Posterior cingulate gyrus (tissue), 11 donors: Measurements from ENCODE around the gene SDK1.

ENCODE experiments used
- DNase-seq, 10 donors: peaks; one replicate each; pipeline versions ENCODE4 v3.0.0 to v3.0.0-alpha.2; 2020 to 2021; ENCODE audit warnings: mixed read lengths in 3 of 10
- intact Hi-C: fragments of 100-400 bp; cut with DNase I; formaldehyde crosslinking; loops from one replicate; pipeline ENCODE4 v1.15.1; 2023

The SDK1 gene

GRCh38 chr7:4015996-4016395 lies 714.9 kb downstream of the SDK1 start:
- DNase-seq = no peak
- intact Hi-C loops = no loop called here

DNA sequence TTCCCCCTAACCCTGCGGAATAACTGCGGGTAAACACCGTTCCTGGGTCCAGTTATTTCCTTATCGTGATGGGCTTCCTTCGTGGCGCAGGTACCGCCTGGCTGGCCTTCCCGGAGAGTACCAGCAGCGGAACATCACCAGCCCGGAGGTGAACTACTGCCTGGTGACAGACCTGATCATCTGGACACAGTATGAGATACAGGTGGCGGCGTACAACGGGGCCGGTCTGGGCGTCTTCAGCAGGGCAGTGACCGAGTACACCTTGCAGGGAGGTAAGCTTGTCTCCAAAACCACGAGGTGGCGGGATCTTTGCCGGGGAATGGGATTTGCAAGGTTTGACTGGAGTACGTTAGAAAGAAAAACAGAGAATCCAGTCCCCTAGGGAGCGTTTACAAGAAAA lies 716.0 kb downstream of the SDK1 start:
- intact Hi-C loops = no loop called here

DNA sequence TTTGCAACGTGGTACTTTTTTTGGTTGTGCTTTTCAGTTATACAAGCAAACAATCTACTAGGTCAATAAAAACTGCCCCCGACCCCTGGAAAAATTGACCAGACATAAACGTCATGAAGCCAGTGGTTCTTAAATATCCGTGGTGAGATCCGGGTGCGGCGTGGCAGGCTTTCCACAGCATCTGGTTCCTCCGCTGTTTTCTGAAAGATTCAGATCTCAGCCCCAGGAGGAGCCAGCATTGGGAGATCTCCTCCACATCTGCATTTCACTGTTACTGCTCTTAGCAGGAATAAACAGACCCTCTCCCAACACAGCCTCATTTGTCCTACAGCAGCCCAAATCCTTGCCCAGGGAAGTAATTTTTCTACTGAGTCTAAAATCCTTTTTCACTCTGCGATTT lies 716.7 kb downstream of the SDK1 start:
- intact Hi-C loops = no loop called here
- no peak for DNase-seq

More for the DNA sequence above, 716.0 kb downstream of the SDK1 start:
- DNase-seq = no peak

DNA sequence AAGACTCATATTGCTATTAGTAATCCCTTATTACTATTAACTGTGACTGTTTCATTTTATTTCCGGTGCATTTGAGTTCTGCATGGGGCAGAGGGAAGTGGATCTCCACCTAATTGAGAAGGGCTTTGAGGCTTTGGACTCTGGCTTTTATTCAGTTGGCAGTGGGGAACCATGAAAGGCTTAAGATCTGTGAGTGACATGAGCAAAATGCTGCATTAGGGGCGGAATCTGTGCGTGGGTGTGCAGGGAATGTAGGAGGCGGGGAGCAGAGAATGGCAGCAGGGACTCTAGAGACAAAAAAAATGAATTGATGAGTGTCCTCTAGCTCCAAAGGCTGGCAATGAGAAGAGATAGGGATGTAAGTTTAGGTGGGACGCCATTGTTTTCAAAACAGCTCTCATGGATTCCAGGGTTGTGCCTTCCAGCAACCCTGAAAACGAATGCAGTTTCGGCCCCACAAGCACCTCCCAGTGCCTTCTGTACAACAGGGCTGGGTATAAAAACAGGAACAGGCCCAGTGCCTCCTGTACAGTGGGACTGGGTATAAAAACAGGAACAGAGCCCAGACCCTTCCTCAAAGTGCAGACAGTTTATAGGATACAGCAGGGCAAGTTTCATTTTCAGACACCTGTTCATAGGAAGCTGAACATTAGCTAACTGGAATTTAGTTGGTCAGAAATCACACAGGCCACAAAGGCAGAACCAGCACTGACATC lies 717.7 kb downstream of the SDK1 start:
- intact Hi-C loops = no loop called here
- no peak for DNase-seq

- intact Hi-C loops = no loop called here
- peak in 1 of 10 donors; percentile 64 for DNase-seq
Observed at GRCh38 chr7:4020086-4020485, 719.0 kb downstream of the SDK1 start.

DNA sequence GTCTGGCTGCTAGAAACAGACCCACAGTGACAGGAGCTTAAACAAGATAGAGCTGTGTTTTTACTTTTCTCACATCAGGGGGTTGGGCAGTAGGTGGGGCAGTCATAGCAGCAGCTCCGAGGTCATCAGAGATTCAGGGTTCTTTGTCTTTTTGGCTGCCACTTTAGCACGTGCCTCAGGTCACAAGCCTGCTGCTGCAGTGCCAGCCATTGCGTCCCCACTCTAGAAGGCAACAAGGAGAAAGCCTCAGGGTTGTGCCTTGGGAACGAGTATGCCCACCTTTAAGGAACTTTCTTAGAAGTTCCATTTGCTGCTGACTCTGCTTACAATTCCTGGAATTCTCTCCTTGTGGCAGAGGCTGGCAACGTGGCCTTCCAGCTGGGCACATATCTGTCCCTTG lies 720.4 kb downstream of the SDK1 start:
- intact Hi-C loops = no loop called here
- DNase-seq = no peak

GRCh38 chr7:4022265-4022664 lies 721.2 kb downstream of the SDK1 start:
- intact Hi-C loops = no loop called here
- no peak for DNase-seq

- intact Hi-C loops = no loop called here
- no peak for DNase-seq
Observed at GRCh38 chr7:4023502-4023901, 722.5 kb downstream of the SDK1 start.

DNA sequence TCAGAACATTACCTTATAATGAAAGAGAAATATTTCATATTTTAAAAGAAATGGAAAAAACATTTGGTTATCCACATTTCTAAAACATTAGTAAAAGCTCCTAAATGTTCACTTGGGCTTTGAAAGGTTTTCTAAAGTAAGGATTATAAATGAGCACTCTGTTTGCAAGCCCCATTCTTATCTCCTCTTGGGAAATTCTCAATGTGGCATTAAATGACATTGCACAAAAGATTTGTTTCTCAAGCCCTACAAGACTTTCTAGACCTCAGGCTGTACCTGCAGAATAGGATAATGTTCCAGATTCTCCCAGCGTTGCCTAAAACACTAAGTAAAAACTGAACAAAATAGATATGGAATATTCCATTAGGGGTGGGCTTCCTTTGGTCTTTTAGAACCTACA lies 723.1 kb downstream of the SDK1 start:
- intact Hi-C loops = no loop called here
- no peak for DNase-seq

DNA sequence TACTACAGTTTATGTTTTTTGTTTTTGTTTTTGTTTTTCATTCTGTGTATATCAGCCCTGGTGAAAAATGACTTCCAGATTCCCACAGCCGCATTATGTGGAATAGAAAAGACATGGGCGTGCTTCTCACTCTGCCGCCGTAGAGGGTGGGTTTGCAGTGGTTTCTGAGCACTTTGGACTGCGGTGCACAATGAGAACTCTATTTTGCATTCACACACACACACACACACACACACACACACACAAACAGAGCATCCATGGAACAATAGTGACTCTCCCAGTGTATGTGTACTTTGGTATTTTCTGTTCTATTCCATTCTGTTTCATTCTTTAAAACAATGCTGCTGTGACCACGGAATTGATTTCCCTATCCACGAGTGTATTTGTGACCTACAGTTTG lies 723.8 kb downstream of the SDK1 start:
- intact Hi-C loops = no loop called here
- no peak for DNase-seq

DNA sequence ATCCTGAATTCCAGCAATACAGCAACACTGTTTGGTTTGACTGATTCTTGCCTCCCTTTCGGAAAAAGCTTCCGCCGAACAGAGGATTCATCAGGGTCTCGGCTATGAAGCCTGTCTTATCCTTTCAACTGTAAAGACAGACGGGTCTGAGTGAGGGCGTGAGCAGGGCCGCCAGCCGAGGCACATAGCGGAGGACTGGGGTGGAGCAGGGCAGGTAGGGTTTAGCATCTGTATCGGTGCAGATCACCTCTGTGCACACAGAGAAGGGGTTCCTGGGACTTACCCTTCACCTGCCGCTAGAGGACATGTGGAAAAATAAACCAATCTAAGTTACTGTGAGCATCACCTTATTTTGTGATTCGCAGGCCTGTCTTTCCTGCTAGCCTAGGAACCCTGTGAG lies 724.2 kb downstream of the SDK1 start:
- DNase-seq = no peak
- intact Hi-C loops = no loop called here

- peak in 1 of 10 donors; percentile 12 for DNase-seq
- intact Hi-C loops = no loop called here
Observed at GRCh38 chr7:4025694-4026615, 724.9 kb downstream of the SDK1 start.

- peak in 1 of 10 donors; percentile 39 for DNase-seq
- intact Hi-C loops = no loop called here
Observed at GRCh38 chr7:4026941-4027486, 726.0 kb downstream of the SDK1 start.

DNA sequence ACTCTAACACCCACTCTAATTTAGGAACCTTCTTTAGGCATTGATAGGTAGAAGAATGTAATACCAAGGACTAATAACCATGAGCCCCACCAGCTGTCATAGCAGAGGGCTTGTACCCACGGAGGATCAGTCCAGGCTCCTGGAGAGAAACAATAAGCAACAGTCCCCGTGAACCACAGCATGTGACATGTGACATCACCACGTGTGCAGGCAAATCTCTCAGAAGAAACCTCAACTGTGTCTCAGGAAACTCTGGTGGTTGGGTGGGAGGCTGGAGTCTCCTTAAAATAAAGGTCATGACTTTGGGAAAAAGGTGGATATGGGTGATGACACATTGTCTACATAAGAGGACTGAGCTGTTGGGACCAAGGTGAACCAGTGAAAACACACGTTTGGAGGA lies 727.2 kb downstream of the SDK1 start:
- intact Hi-C loops = no loop called here
- DNase-seq = peak in 1 of 10 donors; percentile 12

- intact Hi-C loops = no loop called here
- DNase-seq = peak in 1 of 10 donors; percentile 22
Observed at GRCh38 chr7:4029941-4030340, 728.9 kb downstream of the SDK1 start.

- intact Hi-C loops = no loop called here
- peak in 1 of 10 donors; percentile 22 for DNase-seq
Observed at GRCh38 chr7:4030346-4030950, 729.4 kb downstream of the SDK1 start.

GRCh38 chr7:4033996-4034395 lies 732.9 kb downstream of the SDK1 start:
- no peak for DNase-seq
- intact Hi-C loops = no loop called here

DNA sequence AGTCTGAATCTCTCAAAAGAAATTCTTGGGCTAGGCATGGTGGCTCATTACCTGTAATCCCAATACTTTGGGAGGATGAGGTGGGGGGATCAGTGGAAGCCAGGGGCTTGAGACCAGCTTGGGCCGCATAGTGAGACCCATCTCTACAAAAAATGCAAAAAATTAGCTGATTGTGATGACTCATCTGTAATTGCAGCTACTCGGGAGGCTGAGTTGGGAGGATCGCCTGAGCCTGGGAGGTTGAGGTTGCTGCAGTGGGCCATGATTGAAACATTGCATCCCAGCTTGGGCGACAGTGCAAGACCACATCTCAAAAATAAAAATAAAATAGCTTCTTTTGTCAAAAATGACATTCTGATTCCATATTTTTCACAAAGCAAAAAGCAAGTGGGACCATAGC lies 736.3 kb downstream of the SDK1 start:
- DNase-seq = peak in 2 of 10 donors; percentile 30 to 58
- intact Hi-C loops = no loop called here

DNA sequence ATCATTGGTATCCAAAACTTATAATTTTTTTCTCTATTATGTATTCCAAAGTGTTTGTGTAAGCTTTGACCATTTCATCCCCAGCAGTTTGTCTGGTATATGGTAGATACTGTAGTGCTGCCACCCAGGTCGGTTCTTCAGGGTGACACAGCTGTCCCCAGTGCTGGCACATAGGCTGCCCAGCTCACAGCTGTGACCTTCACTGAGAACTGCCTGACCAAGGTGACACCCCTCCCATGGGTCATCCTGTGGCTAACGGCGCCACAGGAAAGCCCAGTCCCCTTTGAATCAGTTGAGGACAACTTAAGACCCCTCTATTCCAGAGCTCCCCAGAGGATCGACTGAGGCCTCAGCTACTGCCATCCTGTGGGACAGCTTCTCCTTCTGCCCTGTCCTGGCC lies 736.8 kb downstream of the SDK1 start:
- intact Hi-C loops = no loop called here
- DNase-seq = peak in 1 of 10 donors; percentile 29

DNA sequence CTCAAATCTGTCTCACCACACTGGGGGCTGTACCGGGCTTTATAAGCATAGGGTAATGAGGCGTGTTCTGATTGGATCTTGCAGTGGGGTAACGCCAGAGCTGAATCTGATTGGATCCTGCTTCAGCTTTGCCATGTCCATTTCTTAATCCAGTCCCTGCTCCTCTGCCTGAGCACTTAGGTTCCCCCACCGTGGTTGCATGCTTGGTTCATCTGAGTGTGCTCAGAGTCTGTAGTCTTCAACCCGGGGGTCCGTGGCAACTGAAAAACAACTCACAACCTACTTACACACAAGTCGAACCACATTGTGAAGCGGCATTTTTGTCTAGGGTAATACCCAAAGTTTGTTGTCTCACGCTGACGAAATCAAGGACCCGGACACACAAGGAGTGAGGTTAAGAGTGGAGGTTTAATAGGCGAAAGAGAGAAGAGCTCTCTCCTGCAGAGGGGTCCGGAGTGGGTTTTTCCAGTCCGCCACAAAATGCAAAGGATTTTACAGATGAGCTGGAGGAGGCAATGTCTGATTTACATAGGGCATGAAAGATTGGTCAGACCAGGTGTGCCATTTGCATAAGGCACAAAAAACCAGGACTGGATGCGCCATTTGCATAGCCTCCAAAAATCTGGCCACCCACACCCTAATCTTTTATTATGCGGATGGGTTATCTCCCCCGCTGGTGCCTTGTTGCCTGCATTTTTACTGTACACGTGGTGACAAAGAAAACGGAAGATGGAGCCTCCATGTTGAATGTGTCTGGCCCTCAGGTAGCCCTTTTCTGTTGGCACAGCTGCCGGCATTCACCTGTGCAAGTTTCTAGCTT lies 739.3 kb downstream of the SDK1 start:
- peak in 1 of 10 donors; percentile 31 for DNase-seq
- intact Hi-C loops = no loop called here
